Tongue (tissue), 2 donors: ENCODE measurements around the gene CRCP. TPM values are rescaled to one million over a fixed set of nuclear protein-coding genes. Genes with fewer than 3 reads are reported as not detected.
"Not testable (repeated sequence)": the region's sequence is repeated elsewhere in the genome, so short reads cannot be mapped to it uniquely, and the experiment has no call there.

Experiments
- DNase-seq: peaks from one replicate; pipeline ENCODE4 v3.0.0-alpha.2; 2015
- total RNA-seq: library from RNA; depleted of rRNA; stranded (reverse); fragments of >200 nt; gene quantifications from one replicate; pipeline ENCODE4 v1.2.3, GENCODE V29; 2014

The CRCP gene
- total RNA-seq, 1 donor from 2014 or later: 26.3 TPM

DNA sequence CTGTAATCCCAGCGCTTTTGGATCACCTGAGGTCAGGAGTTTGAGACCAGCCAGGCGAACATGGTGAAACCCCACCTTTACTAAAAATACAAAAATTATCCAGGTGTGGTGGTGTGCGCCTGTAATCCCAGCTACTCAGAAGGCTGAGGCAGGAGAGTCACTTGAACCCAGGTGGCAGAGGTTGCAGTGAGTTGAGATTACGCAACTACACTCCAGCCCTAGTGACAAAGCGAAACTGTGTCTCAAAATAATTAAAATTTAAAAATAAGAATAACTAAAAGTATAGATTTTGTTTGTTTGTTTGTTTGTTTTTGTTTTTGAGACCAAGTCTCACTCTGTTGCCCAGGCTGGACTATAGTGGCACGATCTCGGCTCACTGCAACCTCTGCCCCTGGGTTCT lies 41.4 kb downstream of the CRCP start:
- not testable (repeated sequence) for DNase-seq

DNA sequence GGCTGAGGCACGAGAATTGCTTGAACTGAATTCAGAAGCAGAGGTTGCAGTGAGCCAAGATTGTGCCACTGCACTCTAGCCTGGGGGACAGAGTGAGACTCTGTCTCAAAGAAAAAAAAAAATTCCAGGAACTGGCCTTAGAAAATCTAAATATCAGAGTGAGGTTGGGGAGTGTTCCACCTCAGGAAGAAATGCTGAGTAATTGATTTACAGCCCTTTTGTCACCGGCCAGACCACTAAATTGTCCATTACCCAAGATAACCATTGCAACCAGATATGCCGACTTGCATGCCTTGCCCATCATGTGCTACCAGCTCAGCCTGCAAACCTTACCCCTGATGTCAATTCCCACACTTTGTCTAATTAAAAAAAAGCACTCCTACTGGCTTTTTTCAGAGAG lies 42.4 kb downstream of the CRCP start:
- no peak for DNase-seq

DNA sequence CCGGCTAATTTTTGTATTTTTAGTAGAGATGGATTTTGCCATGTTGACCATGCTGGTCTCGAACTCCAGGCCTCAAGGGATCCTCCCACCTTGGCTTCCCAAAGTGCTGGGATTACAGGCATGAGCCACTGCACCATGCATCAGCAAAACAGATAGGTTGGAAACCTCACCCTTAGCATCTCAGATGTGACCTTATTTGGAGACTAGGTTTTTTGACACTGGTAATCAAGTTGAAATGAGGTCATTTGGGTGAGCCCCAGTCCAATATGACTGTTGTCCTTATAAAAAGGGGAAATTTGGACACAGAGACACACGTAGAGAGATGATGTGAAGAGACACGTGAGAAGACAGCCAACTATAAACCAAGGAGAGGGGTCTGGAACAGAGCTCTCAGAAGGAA lies 48.0 kb downstream of the CRCP start:
- no peak for DNase-seq

DNA sequence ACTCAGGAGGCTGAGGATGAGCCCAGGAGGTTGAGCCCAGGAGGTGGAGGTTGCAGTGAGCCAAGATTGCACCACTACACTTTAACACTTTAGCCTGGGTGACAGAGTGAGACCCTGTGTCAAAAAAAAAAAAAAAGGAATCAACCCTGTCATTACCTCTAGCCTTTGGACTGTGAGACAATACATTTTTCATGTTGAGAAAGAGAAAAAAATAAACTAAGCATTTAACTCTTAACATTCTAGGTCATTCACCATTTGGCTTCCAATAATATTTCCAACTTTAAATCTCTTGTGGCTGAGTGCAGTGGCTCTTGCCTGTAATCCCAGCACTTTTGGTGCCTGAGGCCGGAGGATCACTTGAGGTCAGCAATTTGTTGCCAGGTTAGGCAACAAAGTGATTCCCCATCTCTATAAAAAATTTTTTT lies 48.6 kb downstream of the CRCP start:
- DNase-seq: no peak

DNA sequence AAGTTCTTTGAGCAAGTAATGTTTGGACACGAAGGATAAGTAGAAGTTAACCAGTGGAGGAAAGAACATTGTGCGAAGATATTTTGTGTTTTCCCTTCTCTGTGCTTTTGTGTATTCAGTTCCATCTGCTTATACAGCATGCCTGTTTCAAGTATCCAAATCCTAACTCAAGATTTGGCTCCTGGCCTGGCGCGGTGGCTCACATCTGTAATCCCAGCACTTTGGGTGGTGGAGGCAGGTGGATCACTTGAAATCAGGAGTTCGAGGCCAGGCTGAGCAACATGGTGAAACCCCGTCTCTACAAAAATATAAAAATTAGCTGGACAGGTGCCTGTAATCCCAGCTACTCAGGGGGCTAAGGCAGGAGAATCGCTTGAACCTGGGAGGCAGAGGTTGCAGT lies 49.7 kb downstream of the CRCP start:
- no peak for DNase-seq

DNA sequence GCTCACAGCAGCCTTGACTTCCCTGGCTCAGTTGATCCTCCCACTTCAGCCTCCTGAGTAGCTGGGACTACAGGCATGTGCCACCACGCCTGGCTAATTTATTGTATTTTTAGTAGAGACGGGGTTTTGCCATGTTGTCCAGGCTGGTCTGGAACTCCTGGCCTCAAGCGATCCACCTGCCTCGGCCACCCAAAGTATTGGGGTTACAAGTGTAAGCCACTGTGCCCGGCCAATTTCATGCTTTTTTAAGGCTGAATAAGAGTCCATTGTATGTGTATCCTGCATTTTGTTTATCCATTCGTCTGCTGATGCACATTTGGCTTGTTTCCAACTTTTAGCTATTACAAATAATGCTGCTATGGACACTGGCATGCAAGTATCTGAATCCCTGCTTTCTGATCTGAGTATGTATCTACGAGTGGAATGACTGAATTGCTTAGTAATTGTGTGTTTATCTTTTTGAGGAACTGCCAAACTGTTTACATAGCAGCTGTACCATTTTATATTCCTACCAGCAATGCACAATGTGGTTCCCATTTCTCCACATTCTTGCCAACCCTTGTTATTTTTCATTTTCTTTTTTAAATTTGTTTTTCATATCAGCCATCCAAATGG lies 53.2 kb downstream of the CRCP start:
- peak; percentile 31 for DNase-seq

DNA sequence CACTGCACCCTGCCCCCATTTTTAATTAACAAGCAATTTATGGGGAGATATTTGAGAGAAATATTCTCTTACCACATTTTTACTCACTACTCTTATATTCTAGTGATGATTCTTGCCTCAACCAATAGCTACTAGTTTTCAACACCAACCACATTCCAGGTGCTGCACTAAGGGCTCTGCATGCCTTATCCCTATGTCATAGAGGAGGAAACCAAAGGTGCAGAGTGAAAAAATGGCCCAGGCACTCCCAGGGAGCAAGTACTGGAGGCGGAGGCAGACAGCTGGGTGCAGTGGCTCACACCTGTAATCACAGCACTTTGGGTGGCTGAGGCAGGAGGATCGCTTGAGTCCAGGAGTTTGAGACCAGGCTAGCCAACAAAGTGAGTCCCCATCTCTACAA lies 55.0 kb downstream of the CRCP start:
- no peak for DNase-seq

DNA sequence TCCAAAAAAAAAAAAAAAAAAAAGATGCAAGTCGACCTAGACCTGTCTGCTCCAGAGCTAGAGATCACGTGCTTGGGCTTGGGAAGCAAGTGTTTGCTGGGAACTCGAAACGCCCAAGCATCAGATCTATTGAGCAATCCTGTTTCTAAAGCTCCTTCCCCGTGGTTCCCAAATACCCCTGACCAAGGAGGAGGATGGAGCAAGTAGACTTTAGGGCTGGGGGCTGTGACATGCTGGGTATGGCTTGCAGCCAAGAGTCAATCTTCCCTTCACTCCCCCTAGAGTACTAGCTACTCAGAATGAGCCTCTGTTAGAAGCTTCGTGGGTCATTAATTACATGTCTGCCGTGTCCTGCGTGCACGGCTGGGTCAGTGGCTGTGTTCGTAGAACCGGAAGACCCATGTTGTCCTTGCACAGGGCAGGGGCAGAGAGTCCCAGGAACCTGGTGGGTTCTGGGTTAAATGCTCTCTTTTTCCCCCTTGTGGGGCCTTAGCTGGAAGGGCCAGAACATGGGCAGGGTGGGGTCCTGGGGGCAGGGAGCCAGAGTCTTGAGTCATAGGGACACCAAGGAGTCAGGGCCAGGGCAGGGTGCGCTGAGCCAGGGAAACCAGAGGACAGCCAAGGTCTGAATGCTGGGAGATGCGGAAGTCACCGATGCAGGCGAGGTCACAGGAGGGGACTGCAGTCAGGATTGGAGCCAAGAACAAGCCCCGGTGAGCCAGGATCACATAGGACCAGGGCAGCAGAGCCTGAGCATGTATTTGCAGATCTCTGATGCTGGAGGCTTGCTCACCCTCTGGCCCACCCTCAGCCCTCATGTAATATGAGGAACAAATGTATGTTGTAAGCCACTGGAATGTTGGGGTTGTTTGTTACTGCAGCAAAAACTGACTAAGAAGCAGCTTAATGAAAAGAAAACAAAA lies 55.9 kb downstream of the CRCP start:
- DNase-seq: no peak

DNA sequence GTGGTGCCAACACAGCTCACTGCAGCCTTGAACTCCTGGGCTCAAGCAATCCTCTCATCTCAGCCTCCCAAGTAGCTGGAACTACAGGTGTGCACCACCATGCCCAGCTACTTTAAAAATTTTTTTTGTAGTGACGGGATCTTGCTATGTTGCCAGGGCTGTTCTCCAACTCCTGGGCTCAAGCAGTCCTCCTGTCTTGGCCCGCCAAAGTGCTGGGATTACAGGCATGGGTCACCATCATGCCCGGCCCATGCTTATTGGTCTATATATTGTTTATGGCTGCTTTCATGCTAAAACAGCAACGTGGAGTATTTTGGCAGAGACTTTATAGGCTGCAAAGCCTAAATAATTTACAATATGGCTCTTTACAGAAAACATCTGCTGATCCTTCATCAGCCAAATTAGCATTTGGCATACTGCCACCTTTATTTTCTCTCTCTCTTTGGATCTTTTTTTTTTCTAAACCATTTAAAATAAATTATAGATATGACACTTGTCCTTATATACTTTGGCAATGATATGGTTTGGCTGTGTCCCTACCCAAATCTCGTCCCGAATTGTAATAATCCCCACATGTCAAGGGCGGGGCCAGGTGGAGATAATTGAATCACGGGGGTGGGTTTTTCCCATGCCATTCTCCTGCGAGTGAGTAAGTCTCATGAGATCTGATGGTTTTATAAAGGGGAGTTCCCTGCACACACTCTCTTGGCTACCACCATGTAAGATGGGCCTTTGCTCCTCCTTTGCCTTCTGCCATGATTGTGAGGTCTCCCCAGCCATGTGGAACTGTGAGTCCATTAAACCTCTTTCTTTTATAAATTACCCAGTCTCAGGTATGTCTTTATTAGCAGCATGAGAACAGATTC lies 58.1 kb downstream of the CRCP start:
- peak; percentile 41 for DNase-seq

DNA sequence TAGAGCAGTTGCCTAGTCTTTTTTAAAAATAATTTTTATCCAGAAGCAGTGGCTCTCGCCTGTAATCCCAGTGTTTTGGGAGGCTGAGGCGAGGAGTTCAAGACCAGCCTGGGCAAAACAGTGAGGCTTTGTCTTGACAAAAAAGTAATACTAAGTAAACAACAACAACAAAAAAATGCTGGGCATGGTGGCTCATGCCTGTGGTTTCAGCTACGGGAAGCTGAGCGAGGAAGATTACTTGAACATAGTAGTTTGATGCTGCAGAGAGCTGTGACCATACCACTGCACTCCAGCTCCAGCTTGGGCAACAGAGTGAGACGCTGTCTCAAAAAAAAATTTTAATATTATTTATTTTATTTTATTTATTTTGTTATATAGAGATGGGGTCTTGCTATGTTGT lies 59.2 kb downstream of the CRCP start:
- no peak for DNase-seq

DNA sequence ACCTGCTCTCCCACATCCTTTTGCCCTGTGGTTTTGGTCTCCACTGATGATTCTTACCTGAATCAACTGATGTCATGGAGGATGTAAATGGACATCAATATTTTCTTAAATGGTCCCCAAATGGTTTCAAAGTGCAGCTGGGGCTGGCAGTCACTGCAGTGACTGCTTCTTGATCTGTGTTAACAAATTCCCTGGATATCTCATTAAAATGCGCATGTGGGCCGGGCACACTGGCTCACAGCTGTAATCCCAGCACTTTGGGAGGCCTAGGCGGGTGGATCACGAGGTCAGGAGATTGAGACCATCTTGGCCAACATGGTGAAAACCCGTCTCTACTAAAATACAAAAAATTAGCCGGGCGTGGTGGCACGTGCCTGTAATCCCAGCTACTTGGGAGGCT lies 60.4 kb downstream of the CRCP start:
- DNase-seq: not testable (repeated sequence)

DNA sequence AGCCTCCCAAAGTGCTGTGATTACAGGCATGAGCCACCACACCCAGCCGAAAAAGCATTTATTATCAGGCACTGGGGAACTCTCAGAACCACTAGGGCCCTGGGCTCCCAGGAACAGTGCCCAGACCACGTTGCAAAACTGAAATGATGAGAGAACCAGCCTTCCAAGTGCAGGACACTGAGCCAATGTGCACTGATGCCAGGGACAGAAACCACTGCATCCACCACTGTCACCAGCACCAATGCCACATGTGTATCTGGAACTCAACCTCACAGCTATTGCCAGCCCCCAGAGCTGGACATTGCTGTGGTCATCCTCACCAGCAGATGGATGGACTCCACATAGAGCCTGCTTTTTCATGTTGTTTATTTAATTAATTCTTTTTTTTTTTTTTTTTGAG lies 62.3 kb downstream of the CRCP start:
- no peak for DNase-seq

DNA sequence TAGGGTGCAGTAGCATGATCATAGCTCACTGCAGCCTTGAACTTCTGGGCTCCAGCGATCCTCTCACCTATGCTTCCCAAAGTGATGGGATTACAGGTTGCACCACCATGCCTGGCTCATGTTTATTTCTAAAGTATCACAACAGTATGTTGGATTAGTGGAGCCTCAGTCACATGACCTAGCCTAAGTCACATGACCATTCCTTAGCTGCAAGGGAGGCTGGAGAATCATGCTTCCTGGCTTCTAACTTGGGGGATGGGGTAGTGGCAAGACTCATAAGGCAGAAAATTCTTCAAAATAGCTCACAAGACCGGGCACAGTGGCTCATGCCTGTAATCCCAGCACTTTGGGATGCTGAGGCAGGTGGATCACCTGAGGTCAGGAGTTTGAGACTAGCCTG lies 63.6 kb downstream of the CRCP start:
- no peak for DNase-seq

DNA sequence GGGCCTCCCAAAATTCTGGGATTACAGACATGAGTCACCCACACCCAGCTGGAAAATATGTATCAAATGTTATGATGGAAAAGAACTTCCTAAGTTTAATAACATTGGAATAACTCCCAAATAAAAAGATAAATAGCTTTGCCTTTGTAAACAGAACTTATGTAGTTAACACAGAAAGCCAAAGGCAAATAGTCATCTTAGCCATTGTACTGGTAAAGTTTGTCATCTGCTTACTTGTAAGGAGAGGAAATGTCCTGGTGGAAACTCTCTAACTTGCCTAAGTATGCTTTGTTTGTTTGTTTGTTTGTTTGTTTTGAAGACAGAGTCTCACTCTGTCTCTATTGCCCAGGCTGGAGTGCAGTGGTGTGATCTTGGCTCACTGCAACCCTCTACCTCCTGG lies 66.7 kb downstream of the CRCP start:
- DNase-seq: no peak

DNA sequence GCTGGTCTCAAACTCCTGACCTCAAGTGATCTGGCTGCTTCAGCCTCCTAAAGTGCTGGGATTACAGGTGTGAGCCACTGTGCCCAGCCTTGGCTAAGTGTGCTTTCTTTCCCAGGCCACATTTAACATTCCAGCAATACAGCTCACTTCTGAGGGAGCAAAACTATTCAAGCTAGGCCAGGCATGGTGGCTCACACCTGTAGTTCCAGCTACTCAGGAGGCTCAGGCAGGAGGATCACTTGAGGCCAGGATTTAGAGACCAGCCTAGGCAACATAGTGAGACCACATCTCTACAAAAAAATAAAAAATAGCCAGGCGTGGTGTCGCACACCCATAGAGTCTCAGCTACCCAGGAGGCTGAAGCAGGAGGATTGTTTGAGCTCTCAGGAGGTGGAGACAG lies 67.2 kb downstream of the CRCP start:
- no peak for DNase-seq

DNA sequence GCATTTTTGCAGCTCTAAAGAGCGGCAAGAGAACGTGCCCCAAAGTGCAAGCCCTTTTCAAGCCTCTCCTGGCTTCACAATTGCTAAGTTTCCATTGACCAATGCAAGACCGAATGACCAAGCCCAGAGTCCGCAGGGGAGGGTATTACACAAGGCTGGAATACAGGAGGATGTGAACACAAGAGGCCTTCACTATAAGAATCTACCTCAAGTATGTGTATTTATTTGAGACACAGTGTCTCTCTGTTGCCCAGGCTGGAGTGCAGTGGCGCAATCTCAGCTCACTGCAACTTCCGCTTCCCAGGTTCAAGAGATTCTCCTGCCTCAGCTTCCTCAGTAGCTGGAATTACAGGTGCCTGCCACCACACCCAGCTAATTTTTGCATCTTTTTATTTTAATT lies 68.3 kb downstream of the CRCP start:
- no peak for DNase-seq

DNA sequence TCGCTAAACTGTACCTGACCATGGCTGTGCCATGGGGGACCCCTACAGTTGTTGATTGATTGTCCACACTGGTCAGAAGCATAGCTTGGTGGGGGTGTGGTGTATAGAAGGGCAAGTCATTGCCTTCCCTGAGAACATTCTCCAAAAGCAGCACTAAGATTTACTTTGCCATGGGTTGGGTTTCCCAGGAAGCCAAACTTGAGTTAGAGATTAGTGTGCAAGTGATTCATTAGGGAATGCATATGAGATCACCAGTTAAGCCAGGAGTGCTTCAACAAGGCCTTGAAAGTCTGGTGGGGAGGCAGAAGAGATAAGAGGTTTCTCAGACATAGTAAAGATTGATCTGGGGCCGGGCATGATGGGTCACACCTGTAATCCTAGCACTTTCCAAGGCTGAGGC lies 69.1 kb downstream of the CRCP start:
- no peak for DNase-seq

DNA sequence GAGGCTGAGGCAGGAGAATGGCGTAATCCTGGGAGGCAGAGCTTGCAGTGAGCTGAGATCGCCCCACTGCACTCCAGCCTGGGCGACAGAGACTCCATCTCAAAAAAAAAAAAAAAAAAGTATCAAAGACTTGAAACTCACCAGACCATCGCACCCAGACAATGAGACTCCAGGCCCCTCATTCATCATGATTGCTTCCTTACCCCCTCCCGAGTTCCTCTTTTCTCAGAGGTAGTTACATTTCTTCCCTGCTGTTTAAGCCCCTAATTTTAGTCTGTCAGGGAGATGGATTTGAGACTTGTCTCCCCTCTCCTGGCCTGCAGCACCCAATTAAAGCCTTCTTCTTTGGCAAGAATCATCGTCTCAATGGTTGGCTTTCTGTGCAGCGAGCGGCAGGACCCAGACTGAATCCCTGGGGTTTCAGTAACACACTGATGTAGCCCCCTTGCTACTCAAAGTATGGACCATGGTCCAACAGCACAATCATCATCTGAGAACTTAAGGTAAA lies 71.1 kb downstream of the CRCP start:
- DNase-seq: no peak

DNA sequence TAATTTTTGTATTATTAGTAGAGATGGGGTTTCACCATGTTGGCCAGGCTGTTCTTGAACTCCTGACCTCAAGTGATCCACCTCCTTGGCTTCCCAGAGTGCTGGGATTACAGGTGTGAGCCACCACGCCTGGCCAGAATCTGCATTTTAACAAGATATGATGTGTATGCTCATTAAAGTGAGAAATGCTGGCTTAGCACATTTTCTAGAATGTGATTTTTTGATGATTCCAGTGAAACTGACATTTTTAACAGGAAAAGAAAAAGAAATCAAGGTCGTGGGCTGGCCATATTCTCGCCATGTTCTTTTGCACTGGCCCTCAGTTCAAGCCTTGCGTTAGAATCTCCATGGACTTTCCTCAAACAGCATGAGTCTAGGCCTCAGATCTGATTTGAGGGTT lies 72.3 kb downstream of the CRCP start:
- DNase-seq: no peak

DNA sequence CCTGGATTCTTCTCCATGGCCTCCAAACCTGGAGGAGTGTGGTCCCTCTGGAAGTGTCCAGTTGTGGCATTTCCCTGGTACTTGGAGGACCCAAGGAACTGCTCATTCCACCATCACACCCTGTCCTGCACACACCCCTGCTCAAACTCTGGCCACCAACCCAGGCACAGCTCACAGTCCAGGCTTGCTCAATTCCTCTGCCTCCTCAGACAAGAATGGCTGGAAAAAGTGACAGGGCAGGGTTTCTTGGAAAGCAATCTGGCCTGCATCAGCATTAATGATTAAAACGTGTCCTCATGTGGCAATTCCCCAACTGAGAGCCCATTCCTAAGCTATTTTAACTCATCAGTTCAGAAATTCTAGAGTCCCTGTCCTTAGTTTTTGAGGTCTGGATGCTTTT lies 73.3 kb downstream of the CRCP start:
- no peak for DNase-seq

DNA sequence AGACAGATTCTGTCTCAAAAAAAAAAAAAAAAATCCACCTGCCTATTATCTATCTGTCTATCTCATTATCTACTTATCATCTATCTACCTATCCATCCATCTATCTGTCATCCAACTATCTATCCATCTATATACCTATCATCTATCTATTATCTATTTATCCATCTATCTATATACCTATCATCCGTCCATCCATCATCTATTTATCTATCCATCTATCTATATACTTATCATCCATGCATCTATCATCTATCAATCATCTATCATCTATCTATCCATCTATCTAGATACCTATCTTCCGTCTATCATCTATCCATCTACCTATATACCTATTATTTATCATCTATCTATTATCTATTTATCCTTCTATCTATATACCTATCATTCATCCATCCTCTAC lies 74.0 kb downstream of the CRCP start:
- no peak for DNase-seq

DNA sequence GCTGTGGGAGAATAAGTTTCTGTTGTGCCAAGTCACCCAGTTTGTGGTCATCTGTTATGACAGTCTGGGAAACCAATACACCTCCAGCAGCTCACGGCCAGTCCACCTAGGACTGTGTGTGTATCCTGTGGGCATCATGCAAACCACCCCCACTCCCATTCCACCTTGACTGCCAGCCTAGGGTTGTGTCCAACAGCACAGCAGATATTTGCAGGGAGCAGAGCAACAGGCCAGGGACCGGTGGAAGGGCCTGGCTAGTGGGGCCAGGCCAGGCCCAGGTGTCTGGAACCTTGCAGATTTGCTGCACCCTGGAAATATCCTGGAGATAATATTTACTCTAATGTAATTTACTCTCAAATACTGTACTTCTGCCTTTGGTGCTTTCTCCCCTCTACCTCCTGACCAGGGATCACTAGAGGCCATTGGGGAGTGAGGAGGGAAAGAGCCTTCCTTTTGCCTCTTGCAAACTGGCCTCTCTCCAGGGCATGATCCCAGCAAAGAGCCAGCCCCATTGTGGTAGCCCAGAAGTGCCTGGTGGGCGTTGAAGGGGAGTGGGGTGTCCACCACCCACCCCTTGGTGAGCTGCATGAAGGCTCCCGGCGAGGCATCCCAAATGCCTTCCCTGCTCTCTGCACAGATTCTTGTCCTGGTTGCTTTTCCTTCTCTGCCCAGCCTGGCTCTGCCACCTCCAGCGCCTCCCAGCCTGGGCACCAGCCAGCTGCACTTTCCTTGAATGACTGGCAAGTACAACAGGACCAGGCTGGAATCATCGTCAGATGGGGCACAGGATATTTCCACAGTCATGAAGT lies 75.3 kb downstream of the CRCP start:
- DNase-seq: no peak
